Skeletal muscle satellite cell (primary cell): Measurements from ENCODE around the gene NIBAN1.
A peak's percentile ranks its signal among the peaks of the same experiment; 100 is the strongest.
"Not testable (repeated sequence)": the region's sequence is repeated elsewhere in the genome, so short reads cannot be mapped to it uniquely, and the experiment has no call there.

Source experiments
- H3K27me3 ChIP-seq: 2 replicates; pipeline ENCODE4 v1.7.0; 2013; ENCODE audit warnings: low read length; ENCODE audit not compliant: control insufficient read depth, insufficient read depth
- H3K36me3 ChIP-seq: 2 replicates; pipeline ENCODE4 v1.7.0; 2013; ENCODE audit warnings: mild to moderate bottlenecking, control low read depth, low read length; ENCODE audit not compliant: insufficient read depth
- H3K4me1 ChIP-seq: 2 replicates; pipeline ENCODE4 v1.7.0; 2013; ENCODE audit warnings: low read length; ENCODE audit not compliant: control insufficient read depth, insufficient read depth
- H3K4me2 ChIP-seq: 2 replicates; pipeline ENCODE4 v1.7.0; 2013; ENCODE audit warnings: mild to moderate bottlenecking, low read length
- H3K4me3 ChIP-seq: 2 replicates; pipeline ENCODE4 v1.7.0; 2013; ENCODE audit warnings: low read length
- H3K9ac ChIP-seq: 2 replicates; pipeline ENCODE4 v1.7.0; 2013; ENCODE audit warnings: mild to moderate bottlenecking, low read depth, low read length, moderate library complexity
- H3K9me3 ChIP-seq: replicated peaks from 2 replicates; pipeline ENCODE4 v1.7.0; 2013; ENCODE audit warnings: mild to moderate bottlenecking, control low read depth, low read length

NIBAN1 gene

GRCh38 chr1:184971522-184972265, 2.6 kb downstream of the NIBAN1 start:
- Histone ChIP-seq H3K9me3 (no peaks in the 10 kb centered on the region), H3K4me3 (no peak overlapping the region), H3K4me1 (peaks cover 17% of the 10 kb centered on the region), H3K27me3 (peaks cover 22% of the 10 kb centered on the region), H3K4me2 (no peak overlapping the region), H3K36me3 (no peaks in the 10 kb centered on the region), H3K9ac (no peak overlapping the region)

- no peaks in the 10 kb centered on the region for H3K36me3 ChIP-seq
- H3K4me2 ChIP-seq, result peak overlapping the region; percentile 61
- H3K4me3 ChIP-seq, result no peak overlapping the region
- peaks cover 23% of the 10 kb centered on the region for H3K4me1 ChIP-seq
- no peaks in the 10 kb centered on the region for H3K9me3 ChIP-seq
- H3K27me3 ChIP-seq, result peaks cover 20% of the 10 kb centered on the region
- no peak overlapping the region for H3K9ac ChIP-seq
Measured at GRCh38 chr1:184970691-184971161, 3.6 kb downstream of the NIBAN1 start.

- H3K9me3 ChIP-seq, result no peaks in the 10 kb centered on the region
- no peaks in the 10 kb centered on the region for H3K36me3 ChIP-seq
- H3K4me1 ChIP-seq, result peaks cover 18% of the 10 kb centered on the region
- H3K27me3 ChIP-seq, result no peaks in the 10 kb centered on the region
- H3K4me3 ChIP-seq, result no peak overlapping the region
- H3K9ac ChIP-seq, result no peak overlapping the region
- no peak overlapping the region for H3K4me2 ChIP-seq
Measured at GRCh38 chr1:184966989-184967388, 7.3 kb downstream of the NIBAN1 start.

GRCh38 chr1:184965944-184966860, 8.1 kb downstream of the NIBAN1 start:
- H3K27me3 ChIP-seq, result no peaks in the 10 kb centered on the region
- H3K4me1 ChIP-seq, result peaks cover 17% of the 10 kb centered on the region
- no peak overlapping the region for H3K4me3 ChIP-seq
- no peaks in the 10 kb centered on the region for H3K9me3 ChIP-seq
- H3K9ac ChIP-seq, result no peak overlapping the region
- no peak overlapping the region for H3K4me2 ChIP-seq
- H3K36me3 ChIP-seq, result no peaks in the 10 kb centered on the region

GRCh38 chr1:184965439-184965838, 8.9 kb downstream of the NIBAN1 start:
- Histone ChIP-seq H3K9ac (no peak overlapping the region), H3K27me3 (no peaks in the 10 kb centered on the region)

GRCh38 chr1:184959626-184960025, 14.7 kb downstream of the NIBAN1 start:
- Histone ChIP-seq H3K36me3 (no peaks in the 10 kb centered on the region), H3K4me2 (no peak overlapping the region), H3K9me3 (no peaks in the 10 kb centered on the region), H3K4me1 (no peaks in the 10 kb centered on the region), H3K27me3 (no peaks in the 10 kb centered on the region), H3K9ac (no peak overlapping the region), H3K4me3 (no peak overlapping the region)

More at GRCh38 chr1:184965439-184965838, 8.9 kb downstream of the NIBAN1 start:
- no peaks in the 10 kb centered on the region for H3K9me3 ChIP-seq
- no peak overlapping the region for H3K4me2 ChIP-seq
- H3K4me1 ChIP-seq, result peaks cover 10% of the 10 kb centered on the region
- H3K4me3 ChIP-seq, result no peak overlapping the region
- no peaks in the 10 kb centered on the region for H3K36me3 ChIP-seq

- Histone ChIP-seq H3K4me2 (no peak overlapping the region), H3K27me3 (no peaks in the 10 kb centered on the region), H3K9me3 (no peaks in the 10 kb centered on the region), H3K9ac (no peak overlapping the region), H3K4me1 (peaks cover 5% of the 10 kb centered on the region), H3K36me3 (no peaks in the 10 kb centered on the region), H3K4me3 (no peak overlapping the region)
Measured at GRCh38 chr1:184958554-184959353, 15.6 kb downstream of the NIBAN1 start.

GRCh38 chr1:184957901-184958300, 16.4 kb downstream of the NIBAN1 start:
- not testable (repeated sequence) for H3K4me3 ChIP-seq, H3K9me3 ChIP-seq, H3K27me3 ChIP-seq, H3K36me3 ChIP-seq, H3K9ac ChIP-seq, H3K4me1 ChIP-seq, H3K4me2 ChIP-seq

- H3K36me3 ChIP-seq, result no peaks in the 10 kb centered on the region
- no peaks in the 10 kb centered on the region for H3K9me3 ChIP-seq
- no peaks in the 10 kb centered on the region for H3K27me3 ChIP-seq
Measured at GRCh38 chr1:184956999-184957700, 17.2 kb downstream of the NIBAN1 start.

GRCh38 chr1:184954232-184954995, 19.9 kb downstream of the NIBAN1 start:
- Histone ChIP-seq H3K4me3 (no peak overlapping the region), H3K9ac (no peak overlapping the region), H3K4me2 (no peak overlapping the region), H3K9me3 (no peaks in the 10 kb centered on the region), H3K36me3 (no peaks in the 10 kb centered on the region), H3K4me1 (peaks cover 10% of the 10 kb centered on the region), H3K27me3 (no peaks in the 10 kb centered on the region)

More at GRCh38 chr1:184956999-184957700, 17.2 kb downstream of the NIBAN1 start:
- H3K4me2 ChIP-seq, result no peak overlapping the region
- peaks cover 10% of the 10 kb centered on the region for H3K4me1 ChIP-seq
- no peak overlapping the region for H3K4me3 ChIP-seq
- H3K9ac ChIP-seq, result no peak overlapping the region
